ENCODE results near the gene TSC22D2.

The TSC22D2 gene

DNA sequence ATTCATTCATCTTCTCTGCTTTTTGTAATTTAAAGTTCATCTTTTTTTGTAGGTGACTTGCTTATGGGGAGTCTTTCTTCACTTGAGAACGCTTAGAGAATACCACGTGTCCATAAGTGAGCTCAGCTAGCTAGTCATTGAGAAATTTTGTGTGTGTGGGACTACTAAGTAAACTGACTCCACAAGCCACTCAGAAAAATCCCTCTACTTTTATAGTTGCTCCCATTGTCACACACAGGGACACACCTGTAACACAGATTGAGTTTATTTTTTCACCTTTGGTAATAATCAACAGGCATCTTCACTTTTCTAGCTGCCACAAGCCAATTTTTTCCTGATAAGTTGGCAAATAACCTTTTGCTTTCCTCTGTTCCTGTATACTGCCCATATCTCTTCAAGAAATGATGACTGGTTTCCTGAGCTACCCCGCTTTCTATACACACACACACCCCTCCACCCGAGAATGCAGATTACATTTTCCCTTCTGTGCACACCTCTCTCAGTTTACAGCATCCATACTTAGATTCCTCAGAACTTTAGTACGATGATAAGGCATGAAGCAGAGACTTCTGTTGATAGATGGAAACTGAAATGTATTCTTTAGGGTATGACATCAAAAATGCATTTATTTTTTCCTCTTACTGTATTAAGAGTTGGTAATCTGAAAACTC, 4.6 kb downstream of the TSC22D2 start:
- no peak overlapping the region for H3K27ac ChIP-seq
- TF ChIP-seq, protein P1, sequence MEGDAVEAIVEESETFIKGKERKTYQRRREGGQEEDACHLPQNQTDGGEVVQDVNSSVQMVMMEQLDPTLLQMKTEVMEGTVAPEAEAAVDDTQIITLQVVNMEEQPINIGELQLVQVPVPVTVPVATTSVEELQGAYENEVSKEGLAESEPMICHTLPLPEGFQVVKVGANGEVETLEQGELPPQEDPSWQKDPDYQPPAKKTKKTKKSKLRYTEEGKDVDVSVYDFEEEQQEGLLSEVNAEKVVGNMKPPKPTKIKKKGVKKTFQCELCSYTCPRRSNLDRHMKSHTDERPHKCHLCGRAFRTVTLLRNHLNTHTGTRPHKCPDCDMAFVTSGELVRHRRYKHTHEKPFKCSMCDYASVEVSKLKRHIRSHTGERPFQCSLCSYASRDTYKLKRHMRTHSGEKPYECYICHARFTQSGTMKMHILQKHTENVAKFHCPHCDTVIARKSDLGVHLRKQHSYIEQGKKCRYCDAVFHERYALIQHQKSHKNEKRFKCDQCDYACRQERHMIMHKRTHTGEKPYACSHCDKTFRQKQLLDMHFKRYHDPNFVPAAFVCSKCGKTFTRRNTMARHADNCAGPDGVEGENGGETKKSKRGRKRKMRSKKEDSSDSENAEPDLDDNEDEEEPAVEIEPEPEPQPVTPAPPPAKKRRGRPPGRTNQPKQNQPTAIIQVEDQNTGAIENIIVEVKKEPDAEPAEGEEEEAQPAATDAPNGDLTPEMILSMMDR (IDR thresholded peaks at IDR 0.05), result no peak
- no peak for TF ChIP-seq ZFX (IDR thresholded peaks at IDR 0.05; ENCODE audit: borderline replicate concordance)

DNA sequence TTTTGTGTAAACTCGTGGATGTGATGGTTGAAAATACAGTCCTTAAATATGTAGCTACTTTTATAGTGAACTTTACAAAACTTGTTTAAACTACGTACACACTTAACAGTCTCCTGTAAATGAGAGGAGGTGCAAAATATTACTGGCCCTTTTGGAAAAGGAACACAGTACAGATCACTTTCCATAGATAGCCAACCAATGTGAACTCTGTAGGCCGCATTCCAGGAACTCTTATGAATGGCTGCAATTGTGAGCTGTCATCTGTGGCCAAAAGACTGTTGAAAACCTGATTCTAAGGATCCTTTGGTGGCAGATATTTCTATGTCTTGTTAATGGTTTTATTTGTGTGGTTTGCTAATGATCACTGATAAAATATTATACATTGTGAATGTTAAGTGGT, 6.2 kb downstream of the TSC22D2 start:
- TF ChIP-seq, protein P1 (IDR thresholded peaks at IDR 0.05), result no peak
- TF ChIP-seq ZFX (IDR thresholded peaks at IDR 0.05; ENCODE audit: borderline replicate concordance), result no peak
- H3K27ac ChIP-seq, result no peak overlapping the region

DNA sequence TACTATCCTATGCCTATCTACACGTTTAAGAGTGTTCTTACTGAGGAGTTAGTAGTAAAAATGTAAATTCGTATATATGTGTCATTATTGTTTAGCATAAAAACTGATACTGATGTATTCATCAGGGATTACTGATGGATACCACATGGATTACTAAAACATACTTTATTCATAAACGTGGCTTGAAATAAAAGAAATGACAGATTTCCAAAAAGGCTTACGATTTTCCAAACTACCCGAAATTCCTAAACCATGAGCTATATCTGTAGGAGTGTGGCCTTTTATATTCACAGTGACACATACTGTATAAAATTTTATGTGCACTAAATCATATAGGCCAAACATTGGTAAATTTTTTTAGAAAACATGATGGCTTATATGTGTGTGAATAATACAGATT, 6.9 kb downstream of the TSC22D2 start:
- TF ChIP-seq, protein P1 (IDR thresholded peaks at IDR 0.05), result no peak
- no peak for TF ChIP-seq ZFX (IDR thresholded peaks at IDR 0.05; ENCODE audit: borderline replicate concordance)
- no peak overlapping the region for H3K27ac ChIP-seq

DNA sequence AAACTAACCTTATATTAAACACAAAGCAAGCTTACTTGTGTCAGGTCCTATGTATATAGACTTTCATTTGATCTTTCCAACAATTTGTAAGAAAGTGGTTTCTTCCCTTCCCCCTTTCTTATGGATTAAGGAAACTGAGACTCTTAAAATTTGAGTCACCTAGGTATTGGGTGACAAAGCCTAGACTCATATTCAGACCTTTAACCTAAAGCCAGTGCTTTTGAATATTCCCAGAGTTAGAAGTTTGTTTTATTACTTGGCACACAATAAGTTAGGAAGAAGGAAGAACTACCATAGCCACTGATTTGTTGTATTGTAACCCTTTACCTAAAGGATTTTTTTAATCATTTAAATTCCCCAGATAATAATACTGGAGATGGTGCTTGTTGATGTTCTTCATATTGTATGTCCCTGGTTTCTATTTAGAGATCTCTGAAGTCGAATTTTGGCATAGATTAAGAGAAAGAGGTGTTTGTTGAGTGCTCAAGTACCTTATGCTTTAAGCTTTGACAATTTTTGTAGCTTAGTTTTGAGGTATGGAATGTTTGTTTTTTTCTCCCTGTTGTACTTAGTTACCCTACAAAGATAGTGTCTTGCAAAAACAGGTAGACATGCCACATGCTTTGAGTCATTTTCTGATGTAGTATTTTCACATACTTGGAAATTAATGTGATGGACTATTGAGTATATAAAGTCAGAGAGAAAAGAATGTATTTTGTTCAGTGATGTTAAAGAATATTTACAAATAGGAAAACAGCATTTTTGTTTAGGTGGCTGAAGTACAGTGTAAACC, 11.2 kb downstream of the TSC22D2 start:
- no peak for TF ChIP-seq ZFX (IDR thresholded peaks at IDR 0.05; ENCODE audit: borderline replicate concordance)
- TF ChIP-seq, protein P1 (IDR thresholded peaks at IDR 0.05), result no peak
- no peak overlapping the region for H3K27ac ChIP-seq

DNA sequence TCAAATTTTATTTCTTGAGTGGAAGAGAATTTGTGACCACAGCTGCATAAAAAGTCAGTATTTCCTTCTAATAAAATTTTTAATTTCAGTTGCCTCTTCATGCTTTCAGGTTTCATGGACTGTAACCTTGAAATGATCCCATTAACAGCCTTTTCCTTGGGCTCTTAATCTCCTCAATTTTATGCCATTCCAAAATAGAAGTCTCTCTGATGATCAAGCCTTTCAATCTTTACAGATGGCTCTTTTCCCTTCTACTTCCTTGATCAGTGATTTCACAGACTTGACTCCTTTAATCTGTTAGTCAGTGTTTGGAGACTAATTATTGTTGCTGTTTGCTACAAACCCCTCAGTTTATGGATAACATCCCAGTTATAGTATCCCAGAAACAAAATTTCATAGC, 11.9 kb downstream of the TSC22D2 start:
- no peak for TF ChIP-seq ZFX (IDR thresholded peaks at IDR 0.05; ENCODE audit: borderline replicate concordance)
- TF ChIP-seq, protein P1 (IDR thresholded peaks at IDR 0.05), result no peak
- H3K27ac ChIP-seq, result no peak overlapping the region

- no peak overlapping the region for H3K27ac ChIP-seq
- TF ChIP-seq ZFX (IDR thresholded peaks at IDR 0.05; ENCODE audit: borderline replicate concordance), result no peak
- TF ChIP-seq, protein P1 (IDR thresholded peaks at IDR 0.05), result no peak
Observed at GRCh38 chr3:150421256-150421655, 13.2 kb downstream of the TSC22D2 start.
